HEK293T (cell line): Measurements from ENCODE around the gene ADAP1.

ENCODE experiments used
- BHLHE40 ChIP-seq: fragments of 450-650 bp; IDR thresholded peaks from 2 replicates; pipeline ENCODE4 v1.6.1; 2016; ENCODE audit warnings: mild to moderate bottlenecking, moderate library complexity, borderline replicate concordance
- ELF4 ChIP-seq: fragments of 450-650 bp; IDR thresholded peaks from 2 replicates; pipeline ENCODE4 v1.6.1; 2017; ENCODE audit warnings: antibody characterized with exemption
- FOXK2 ChIP-seq: fragments of 450-650 bp; IDR thresholded peaks from 2 replicates; pipeline ENCODE4 v1.6.1; 2016; ENCODE audit warnings: mild to moderate bottlenecking
- LEF1 ChIP-seq: fragments of 450-650 bp; IDR thresholded peaks from 2 replicates; pipeline ENCODE4 v1.6.1; 2017; ENCODE audit warnings: mild to moderate bottlenecking, borderline replicate concordance
- NFRKB ChIP-seq: fragments of 450-650 bp; IDR thresholded peaks from 2 replicates; pipeline ENCODE4 v1.6.1; 2016; ENCODE audit warnings: mild to moderate bottlenecking, moderate library complexity
- SP1 ChIP-seq: fragments of 450-650 bp; IDR thresholded peaks from 2 replicates; pipeline ENCODE4 v1.6.1; 2017
- SUZ12 ChIP-seq: fragments of 450-650 bp; IDR thresholded peaks from 2 replicates; pipeline ENCODE4 v1.6.1; 2016; ENCODE audit warnings: mild to moderate bottlenecking
- ZNF384 ChIP-seq: fragments of 450-650 bp; IDR thresholded peaks from 2 replicates; pipeline ENCODE4 v1.6.1; 2016
- TF ChIP-seq, protein P1 (sequence below): fragments of 450-650 bp; IDR thresholded peaks from 2 replicates; pipeline ENCODE4 v1.6.1; 2016

- TF ChIP-seq SP1 (no peak), BHLHE40 (no peak), NFRKB (no peak), LEF1 (no peak), SUZ12 (no peak), ZNF384 (no peak), ELF4 (no peak), FOXK2 (no peak)
- TF ChIP-seq, protein P1, sequence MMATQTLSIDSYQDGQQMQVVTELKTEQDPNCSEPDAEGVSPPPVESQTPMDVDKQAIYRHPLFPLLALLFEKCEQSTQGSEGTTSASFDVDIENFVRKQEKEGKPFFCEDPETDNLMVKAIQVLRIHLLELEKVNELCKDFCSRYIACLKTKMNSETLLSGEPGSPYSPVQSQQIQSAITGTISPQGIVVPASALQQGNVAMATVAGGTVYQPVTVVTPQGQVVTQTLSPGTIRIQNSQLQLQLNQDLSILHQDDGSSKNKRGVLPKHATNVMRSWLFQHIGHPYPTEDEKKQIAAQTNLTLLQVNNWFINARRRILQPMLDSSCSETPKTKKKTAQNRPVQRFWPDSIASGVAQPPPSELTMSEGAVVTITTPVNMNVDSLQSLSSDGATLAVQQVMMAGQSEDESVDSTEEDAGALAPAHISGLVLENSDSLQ: no peak
These were observed 52.9 kb downstream of the ADAP1 start for GRCh38 chr7:901388-902154.
